PC-3 (cell line): ENCODE data around the gene TLR5. TPM values are rescaled to one million over a fixed set of nuclear protein-coding genes. Genes with fewer than 3 reads are reported as not detected.

Experiments used
- ATAC-seq: fragments of 200-7000 bp; cut with Tn5 transposase; 2 replicates; pipeline ENCODE4 v1.9.1; 2020; ENCODE audit warnings: mild to moderate bottlenecking, moderate library complexity
- BruUV-seq: library from RNA; stranded (reverse); fragments of 400-500 nt; replicated peaks from 2 replicates; lab custom pipeline; 2021; lab: Mats Ljungman, UMichigan
- CTCF ChIA-PET: fragments of 300-600 bp; sonication (Branson Sonifier 250); formaldehyde crosslinking; loops from one replicate; lab custom pipeline; 2022; ENCODE audit warnings: antibody characterized with exemption; lab: Charles Lee
- POLR2A ChIA-PET: fragments of 300-600 bp; sonication (Branson Sonifier 250); formaldehyde crosslinking; loops from one replicate; lab custom pipeline; 2022; ENCODE audit warnings: antibody characterized with exemption; ENCODE audit not compliant: unreplicated experiment; lab: Charles Lee
- DNase-seq: peaks from one replicate; pipeline ENCODE4 v3.0.0-alpha.2; 2015
- H2AFZ ChIP-seq: fragments of 300-600 bp; sonication (generic); 2 replicates; pipeline ENCODE4 v1.6.0; 2016; ENCODE audit warnings: antibody characterized with exemption, low read length
- H3F3A ChIP-seq: fragments of 300-600 bp; sonication (generic); one replicate; pipeline ENCODE4 v1.6.0; 2017; ENCODE audit warnings: antibody characterized with exemption, low read length, control low read depth, mild to moderate bottlenecking; ENCODE audit not compliant: unreplicated experiment
- H3K27ac ChIP-seq: fragments of 300-600 bp; sonication (generic); 2 replicates; pipeline ENCODE4 v1.5.1; 2016; ENCODE audit warnings: mild to moderate bottlenecking, low read length
- H3K27me3 ChIP-seq: fragments of 300-600 bp; sonication (generic); 2 replicates; pipeline ENCODE4 v1.6.1; 2016; ENCODE audit warnings: low read length, mixed read lengths
- H3K36me3 ChIP-seq: fragments of 300-600 bp; sonication (generic); 2 replicates; pipeline ENCODE4 v1.6.1; 2016; ENCODE audit warnings: low read depth, mixed run types, low read length, mixed read lengths
- H3K4me1 ChIP-seq: fragments of 300-600 bp; sonication (generic); 2 replicates; pipeline ENCODE4 v1.5.1; 2016; ENCODE audit warnings: low read length; ENCODE audit not compliant: insufficient read depth
- H3K4me2 ChIP-seq: fragments of 300-600 bp; sonication (generic); 2 replicates; pipeline ENCODE4 v1.6.0; 2016; ENCODE audit warnings: low read length
- H3K4me3 ChIP-seq: fragments of 300-600 bp; sonication (generic); 2 replicates; pipeline ENCODE4 v1.5.1; 2016; ENCODE audit warnings: mild to moderate bottlenecking, low read length, mixed read lengths
- H3K79me2 ChIP-seq: fragments of 300-600 bp; sonication (generic); 2 replicates; pipeline ENCODE4 v1.6.1; 2017; ENCODE audit warnings: low read length, mixed read lengths
- H3K9ac ChIP-seq: fragments of 300-600 bp; sonication (generic); 2 replicates; pipeline ENCODE4 v1.6.0; 2016; ENCODE audit warnings: mild to moderate bottlenecking, low read length
- H3K9me2 ChIP-seq: fragments of 300-600 bp; sonication (generic); replicated peaks from 2 replicates; pipeline ENCODE4 v1.6.1; 2016; ENCODE audit warnings: mixed run types, low read length, mixed read lengths
- H3K9me3 ChIP-seq: fragments of 300-600 bp; sonication (generic); 2 replicates; pipeline ENCODE4 v1.6.1; 2016; ENCODE audit warnings: low read length, mixed read lengths
- H4K20me1 ChIP-seq: fragments of 300-600 bp; sonication (generic); 2 replicates; pipeline ENCODE4 v1.6.1; 2016; ENCODE audit warnings: low read length, mixed read lengths
- CTCF ChIP-seq: fragments of 300-600 bp; sonication (generic); conservative IDR thresholded peaks from 2 replicates; pipeline ENCODE4 v1.5.1; 2017; ENCODE audit warnings: antibody characterized with exemption, low read depth, mild to moderate bottlenecking, low read length
- EZH2 ChIP-seq: fragments of 300-600 bp; sonication (generic); IDR thresholded peaks from one replicate; pipeline ENCODE4 v1.6.1; 2017; ENCODE audit warnings: antibody characterized with exemption, mild to moderate bottlenecking, low read length; ENCODE audit not compliant: unreplicated experiment
- EZH2phosphoT487 ChIP-seq: fragments of 300-600 bp; sonication (generic); IDR thresholded peaks from 2 replicates; pipeline ENCODE4 v1.6.1; 2018; ENCODE audit warnings: mild to moderate bottlenecking, antibody characterized with exemption, low read length, borderline replicate concordance
- intact Hi-C: fragments of 100-400 bp; cut with micrococcal nuclease; formaldehyde crosslinking; loops from 2 replicates; pipeline ENCODE4 v1.9.0; 2023
- total RNA-seq: library from RNA; depleted of rRNA; stranded (reverse); fragments of >200 nt; gene quantifications from 2 replicates; pipeline ENCODE4 v1.2.3, GENCODE V29; 2014

The TLR5 gene
- total RNA-seq, 1 experiment from 2014 or later: 1.2 TPM

GRCh38 chr1:223142269-223142668, 779 bp downstream of the TLR5 start:
- TF ChIP-seq EZH2: no peak
- TF ChIP-seq EZH2phosphoT487: no peak
- no peak for TF ChIP-seq CTCF
- intact Hi-C loops: no loop called here
- ChIA-PET POLR2A (no interaction called here), CTCF (interaction anchor here (0.6 kb wide), 1 partner anchor 1912 kb away, joined by 3 read pairs; no protein-coding TSS in a partner anchor)
- Histone ChIP-seq H3K79me2 (no peaks in the 10 kb centered on the region), H3K9me3 (0 out of 2 replicates have a peak, but pooled peaks cover 2% of the 10 kb centered on the region), H3K27ac (no peak overlapping the region), H3K9me2 (no peaks in the 10 kb centered on the region), H2AFZ (peak overlapping the region; percentile 89), H3K4me1 (peaks cover 11% of the 10 kb centered on the region), H3F3A (no peaks in the 10 kb centered on the region), H3K36me3 (no peaks in the 10 kb centered on the region), H3K4me3 (peak overlapping the region; percentile 67; the same call in 1 of the 2 replicates), H3K27me3 (no peaks in the 10 kb centered on the region; the same call in 1 of the 2 replicates), H4K20me1 (no peaks in the 10 kb centered on the region), H3K9ac (no peak overlapping the region), H3K4me2 (peak overlapping the region; percentile 77)
- BruUV-seq: no TSS peak
- DNase-seq (no peak), ATAC-seq (no peak)

DNA sequence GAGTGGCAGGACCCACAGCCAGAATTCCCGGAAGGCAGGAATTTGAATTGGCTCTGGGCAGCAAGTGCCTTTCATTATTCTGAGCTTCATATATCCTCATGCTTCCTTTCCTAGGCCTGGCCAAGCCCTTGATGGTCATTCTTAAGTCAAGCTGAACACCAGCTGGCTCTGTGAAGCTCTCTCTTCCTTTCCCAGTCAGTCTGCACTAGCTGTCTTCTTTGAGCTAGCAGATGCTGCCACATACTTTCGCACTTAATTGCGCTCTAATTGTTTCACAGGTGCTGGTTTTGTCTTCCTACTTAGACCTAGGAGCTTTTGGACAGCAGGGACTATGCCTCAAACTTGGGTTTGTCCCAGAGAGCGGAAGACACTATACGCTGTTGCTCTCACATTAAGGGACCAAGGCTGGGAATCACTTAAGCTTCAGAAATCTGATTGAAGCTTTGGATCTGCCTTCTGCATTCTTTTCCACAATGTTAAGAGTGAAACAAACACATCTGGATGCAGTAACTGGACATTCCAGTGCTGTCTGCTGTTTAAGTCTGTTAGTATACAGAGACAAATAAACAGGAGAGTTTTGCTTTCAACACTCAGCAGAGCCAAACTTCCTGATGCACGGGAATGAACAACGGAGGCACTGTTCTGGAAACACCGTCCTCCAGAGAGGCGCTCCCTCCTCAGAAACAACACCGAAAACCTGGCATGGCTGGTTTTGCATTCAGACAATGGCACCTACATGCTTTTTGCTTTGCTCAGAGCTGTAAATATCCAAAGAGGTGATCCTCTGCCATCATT, 2.2 kb downstream of the TLR5 start:
- DNase-seq (peak; percentile 48), ATAC-seq (no peak)
- Histone ChIP-seq H3K9ac (no peak overlapping the region), H4K20me1 (no peaks in the 10 kb centered on the region), H3K9me3 (no peaks in the 10 kb centered on the region), H3K4me3 (no peak overlapping the region), H3K79me2 (no peaks in the 10 kb centered on the region), H3K4me1 (peaks cover 15% of the 10 kb centered on the region), H2AFZ (0 out of 2 replicates have a peak overlapping the region, but pooled peaks have one; percentile 2), H3K9me2 (no peaks in the 10 kb centered on the region), H3K27ac (no peak overlapping the region), H3F3A (no peaks in the 10 kb centered on the region), H3K4me2 (no peak overlapping the region), H3K36me3 (no peaks in the 10 kb centered on the region), H3K27me3 (no peaks in the 10 kb centered on the region)
- POLR2A ChIA-PET: no interaction called here
- TF ChIP-seq EZH2 (no peak), EZH2phosphoT487 (no peak), CTCF (no peak)
- CTCF ChIA-PET: no interaction called here
- intact Hi-C loops: no loop called here
- BruUV-seq: no TSS peak
